ENCODE results near the gene FAM181B. TPM values are rescaled to one million over a fixed set of nuclear protein-coding genes. Genes with fewer than 3 reads are reported as not detected.

The FAM181B gene
- total RNA-seq, 4 donors from 2014 or later, result 0.83 to 1.6 (median 1.2) TPM

GRCh38 chr11:82730286-82730685 lies 3.4 kb downstream of the FAM181B start:
- H3K27ac ChIP-seq (replicated peaks in 1 of 4), result no peak overlapping the region
- TF ChIP-seq POLR2AphosphoS5 (IDR thresholded peaks at IDR 0.05), result no peak
- TF ChIP-seq POLR2A (IDR thresholded peaks at IDR 0.05; ENCODE audit: low read depth), result no peak
- TF ChIP-seq EP300 (IDR thresholded peaks at IDR 0.05), result no peak
- TF ChIP-seq CTCF (IDR thresholded peaks at IDR 0.05), result no peak
- no peaks in the 10 kb centered on the region for H3K9me3 ChIP-seq
- no peak overlapping the region for H3K4me3 ChIP-seq
- H3K36me3 ChIP-seq, result no peaks in the 10 kb centered on the region
- H3K4me1 ChIP-seq, result peaks cover 6 to 31% (median 20%) of the 10 kb centered on the region in 4 donors
- DNase-seq (ENCODE audit: extremely low spot score), result no peak
- WGBS, result 77% methylated on average over 4 of the region's 4 CpGs
- H3K27me3 ChIP-seq, result peaks cover 0 to 63% (median 9%) of the 10 kb centered on the region in 4 donors
- intact Hi-C loops (cut with DNase I), result no loop called here

GRCh38 chr11:82724026-82724425 lies 9.6 kb downstream of the FAM181B start:
- Histone ChIP-seq H3K36me3 (no peaks in the 10 kb centered on the region), H3K27ac (replicated peaks in 1 of 4) (no peak overlapping the region), H3K4me1 (peaks cover 0 to 15% (median 6%) of the 10 kb centered on the region in 4 donors), H3K27me3 (peaks cover 0 to 12% (median 0%) of the 10 kb centered on the region in 4 donors), H3K9me3 (no peaks in the 10 kb centered on the region), H3K4me3 (no peak overlapping the region)
- WGBS, result 75% methylated on average over 5 of the region's 5 CpGs
- no peak for TF ChIP-seq EP300 (IDR thresholded peaks at IDR 0.05)
- TF ChIP-seq CTCF (IDR thresholded peaks at IDR 0.05), result no peak
- TF ChIP-seq POLR2A (IDR thresholded peaks at IDR 0.05; ENCODE audit: low read depth), result no peak
- no peak for TF ChIP-seq POLR2AphosphoS5 (IDR thresholded peaks at IDR 0.05)
- DNase-seq (ENCODE audit: extremely low spot score), result no peak
- intact Hi-C loops (cut with DNase I), result no loop called here

- intact Hi-C loops (cut with DNase I), result no loop called here
- Histone ChIP-seq H3K4me3 (no peak overlapping the region), H3K27ac (replicated peaks in 1 of 4) (no peak overlapping the region), H3K27me3 (no peaks in the 10 kb centered on the region), H3K4me1 (peaks cover 0 to 22% (median 14%) of the 10 kb centered on the region in 4 donors), H3K9me3 (no peaks in the 10 kb centered on the region), H3K36me3 (no peaks in the 10 kb centered on the region)
- no peak for TF ChIP-seq CTCF (IDR thresholded peaks at IDR 0.05)
- TF ChIP-seq POLR2AphosphoS5 (IDR thresholded peaks at IDR 0.05), result no peak
- TF ChIP-seq EP300 (IDR thresholded peaks at IDR 0.05), result no peak
- no peak for TF ChIP-seq POLR2A (IDR thresholded peaks at IDR 0.05; ENCODE audit: low read depth)
- no peak for DNase-seq (ENCODE audit: extremely low spot score)
Measured at GRCh38 chr11:82722231-82722630, 11.4 kb downstream of the FAM181B start.

- 81% methylated on average over 15 of the region's 15 CpGs for WGBS
- no peaks in the 10 kb centered on the region for H3K9me3 ChIP-seq
- DNase-seq (ENCODE audit: extremely low spot score), result no peak
- intact Hi-C loops (cut with DNase I), result no loop called here
- no peaks in the 10 kb centered on the region for H3K27me3 ChIP-seq
- no peak overlapping the region for H3K4me3 ChIP-seq
- peaks cover 0 to 22% (median 14%) of the 10 kb centered on the region in 4 donors for H3K4me1 ChIP-seq
- TF ChIP-seq POLR2A (IDR thresholded peaks at IDR 0.05; ENCODE audit: low read depth) (no peak), POLR2AphosphoS5 (IDR thresholded peaks at IDR 0.05) (no peak), EP300 (IDR thresholded peaks at IDR 0.05) (no peak), CTCF (IDR thresholded peaks at IDR 0.05) (no peak)
- H3K36me3 ChIP-seq, result no peaks in the 10 kb centered on the region
- no peak overlapping the region for H3K27ac ChIP-seq (replicated peaks in 1 of 4)
Measured at GRCh38 chr11:82720267-82721065, 13.2 kb downstream of the FAM181B start.

Data from esophagus muscularis mucosa (tissue), 4 donors.